HG03280 (cell line): ENCODE results near the gene CDKN1B.
A peak's percentile ranks its signal among the peaks of the same experiment; 100 is the strongest.
"Not testable (repeated sequence)": the region's sequence is repeated elsewhere in the genome, so short reads cannot be mapped to it uniquely, and the experiment has no call there.

Experiments used
- ATAC-seq: cut with Tn5 transposase; IDR thresholded peaks from one replicate; pipeline ENCODE4 v1.9.1; 2021; ENCODE audit warnings: mild to moderate bottlenecking, moderate library complexity; ENCODE audit not compliant: unreplicated experiment

CDKN1B gene

DNA sequence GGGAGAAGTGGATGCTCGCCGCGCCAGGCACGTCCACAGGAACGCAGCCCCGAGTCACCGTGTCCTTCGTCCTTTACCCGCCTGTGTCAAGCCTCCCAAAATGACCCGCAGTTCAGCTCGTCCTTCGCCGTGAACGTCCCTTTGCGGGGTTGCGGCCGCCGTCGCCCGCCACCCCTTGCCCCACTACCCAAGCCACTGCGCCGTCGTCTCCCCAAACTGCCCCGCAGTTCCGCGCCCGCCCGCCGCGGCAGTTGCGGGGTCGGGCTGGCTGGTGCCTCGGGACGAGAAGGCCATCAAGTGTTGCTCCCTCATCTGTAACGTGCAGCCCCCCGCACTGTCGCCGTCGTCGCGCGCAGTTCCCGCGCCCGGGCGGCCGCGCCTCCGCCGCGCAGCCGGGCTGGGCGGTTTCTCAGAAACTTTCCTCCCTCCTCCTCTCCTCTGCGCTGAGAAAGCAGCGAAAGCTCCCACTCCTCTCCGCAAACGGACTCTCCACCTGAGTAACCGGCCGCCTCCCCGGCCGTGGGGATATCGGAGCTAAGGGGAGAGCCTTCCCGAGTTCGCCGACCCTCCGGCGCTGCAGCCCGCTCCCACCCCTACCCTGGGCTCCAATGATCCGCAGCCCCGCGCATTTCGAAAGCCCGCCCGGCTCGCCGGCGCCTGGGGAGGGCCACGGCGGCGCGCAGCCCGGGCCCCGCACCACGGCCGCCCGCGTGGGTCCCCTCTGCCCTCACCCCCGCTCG lies 6.7 kb downstream of the CDKN1B start:
- no peak for ATAC-seq

- peak; percentile 6 for ATAC-seq
These were observed 7.4 kb downstream of the CDKN1B start for GRCh38 chr12:12724421-12725085.

DNA sequence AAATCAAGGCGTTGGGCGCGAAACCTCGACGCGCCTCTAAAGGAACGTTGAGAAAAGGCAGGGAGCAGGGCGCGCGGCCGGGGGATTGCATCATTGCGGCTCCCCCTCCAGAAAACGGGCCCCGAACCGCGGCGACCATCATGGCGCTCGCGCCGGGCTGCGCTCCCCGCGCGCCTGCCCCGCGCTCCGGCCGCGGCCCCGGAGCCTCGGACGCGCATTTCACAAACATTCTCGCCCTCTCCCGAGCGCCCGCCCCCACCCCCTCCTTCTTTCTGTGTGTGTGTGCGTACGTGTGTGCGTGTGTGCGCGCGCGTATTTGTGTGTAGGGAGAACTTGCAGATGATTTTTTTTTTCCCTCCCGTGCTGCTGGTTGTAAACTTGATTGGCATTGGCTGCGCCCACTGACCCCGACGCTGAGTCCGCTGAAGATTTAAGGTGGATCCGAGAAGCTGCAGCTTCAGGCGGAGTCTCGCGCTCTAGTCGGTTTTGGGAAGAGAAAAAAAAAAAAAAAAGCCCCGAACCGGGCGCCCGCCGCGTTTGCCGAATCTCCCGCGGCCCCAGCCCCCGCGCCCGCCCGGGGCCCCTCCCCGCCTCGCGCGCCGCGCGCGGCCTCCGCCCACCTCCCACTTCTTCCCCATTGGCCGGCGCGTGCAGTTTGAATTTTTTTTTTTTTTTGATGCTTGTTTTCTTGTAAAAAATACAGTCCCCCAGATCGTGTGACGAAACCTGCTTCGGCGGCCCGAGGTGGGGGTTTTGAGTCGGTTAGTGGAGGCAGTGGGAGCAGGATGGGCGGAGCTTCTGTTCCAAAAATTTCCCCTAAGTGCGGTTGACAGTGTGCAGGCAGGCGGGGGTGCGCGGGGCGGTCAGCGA lies 8.2 kb downstream of the CDKN1B start:
- ATAC-seq, result peak; percentile 61

DNA sequence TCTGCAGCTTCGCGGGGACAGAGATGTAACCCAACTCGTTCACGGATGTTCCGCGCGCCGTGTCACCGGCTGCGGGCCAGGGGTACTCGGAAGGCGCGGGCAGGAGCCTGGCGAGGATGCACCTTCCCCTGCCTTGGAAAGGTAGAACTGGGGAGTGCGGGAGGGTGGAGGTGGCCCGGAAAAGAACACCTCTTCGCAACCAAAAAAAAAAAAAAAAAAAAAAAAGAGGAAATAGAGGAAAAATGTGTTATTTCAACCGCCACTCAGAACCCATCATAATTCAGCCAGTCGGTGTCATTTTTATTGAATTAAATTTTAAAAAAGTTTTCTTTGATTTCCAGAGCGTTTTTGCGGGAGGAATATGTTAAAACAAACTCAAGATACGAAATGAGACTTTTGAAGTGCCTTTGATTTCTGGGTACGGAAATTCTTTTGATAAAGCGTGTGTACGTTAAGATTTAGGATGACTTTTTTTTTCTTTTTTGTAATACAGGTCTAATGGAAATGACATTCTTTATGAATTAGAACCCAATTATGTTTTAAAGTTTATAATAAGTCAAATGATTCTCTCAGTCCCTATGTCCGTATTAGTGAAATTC lies 8.9 kb downstream of the CDKN1B start:
- no peak for ATAC-seq

DNA sequence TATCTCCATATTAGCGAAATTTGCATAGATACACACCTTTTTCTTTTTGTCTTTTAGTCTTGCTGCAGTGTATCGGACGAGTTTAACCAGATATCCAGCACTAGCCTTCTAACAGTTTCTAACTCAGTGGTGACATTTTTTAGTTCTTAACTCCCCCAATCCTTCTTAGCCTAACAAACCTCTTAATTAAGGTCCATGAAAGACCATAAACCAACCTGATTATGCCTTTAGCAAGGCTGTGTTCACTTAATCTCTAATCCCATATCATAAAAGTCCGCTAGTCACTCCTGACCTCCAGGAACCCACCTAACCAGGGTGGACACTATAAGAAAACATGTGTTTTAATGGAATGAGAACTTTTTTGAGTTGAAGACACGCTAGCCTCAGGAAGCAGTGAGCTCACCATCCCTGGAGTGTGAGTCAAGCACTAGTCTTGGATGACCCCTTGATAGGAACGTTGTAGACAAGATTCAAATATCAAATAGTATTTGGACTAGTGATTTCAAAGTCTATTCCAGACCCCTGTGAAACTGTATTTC lies 9.5 kb downstream of the CDKN1B start:
- ATAC-seq, result no peak

DNA sequence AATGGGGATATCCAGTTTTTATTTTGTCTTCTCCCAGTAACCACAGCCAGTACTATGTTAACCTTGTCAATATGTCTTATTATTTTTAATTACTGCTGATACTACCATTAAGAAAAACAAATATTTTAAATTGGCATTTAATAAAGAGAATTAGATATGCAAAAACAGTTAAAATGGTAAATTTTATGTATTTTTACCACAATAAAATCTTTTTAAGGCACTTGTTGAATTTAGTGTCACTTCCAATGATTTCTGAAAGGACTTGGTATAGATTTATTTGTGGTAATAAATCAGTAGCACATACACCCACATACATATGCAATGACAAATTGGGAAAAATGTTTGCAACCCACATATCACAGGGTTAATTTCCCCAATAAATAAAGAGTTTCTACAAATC lies 14.0 kb downstream of the CDKN1B start:
- ATAC-seq, result no peak

- ATAC-seq, result no peak
These were observed 14.6 kb downstream of the CDKN1B start for GRCh38 chr12:12731785-12732184.

DNA sequence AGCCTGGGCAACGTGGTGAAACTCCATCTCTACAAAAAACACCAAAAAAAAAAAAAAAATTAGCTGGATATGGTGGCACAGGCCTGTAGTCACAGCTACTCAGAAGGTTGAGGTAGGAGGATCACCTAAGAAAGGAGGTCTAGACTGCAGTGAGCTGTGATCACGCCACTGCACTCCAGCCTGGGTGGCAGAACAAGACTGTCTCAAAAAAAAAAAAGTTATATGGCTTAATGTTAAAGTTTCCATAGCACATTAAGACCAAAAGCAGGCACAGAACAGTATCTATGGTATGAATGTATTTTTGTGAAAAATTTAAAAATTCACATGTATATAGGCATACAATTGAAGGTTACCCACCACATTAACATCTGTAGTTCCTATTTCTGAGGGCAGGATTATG lies 15.9 kb downstream of the CDKN1B start:
- ATAC-seq, result no peak

- no peak for ATAC-seq
These were observed 16.9 kb downstream of the CDKN1B start for GRCh38 chr12:12734054-12734453.

DNA sequence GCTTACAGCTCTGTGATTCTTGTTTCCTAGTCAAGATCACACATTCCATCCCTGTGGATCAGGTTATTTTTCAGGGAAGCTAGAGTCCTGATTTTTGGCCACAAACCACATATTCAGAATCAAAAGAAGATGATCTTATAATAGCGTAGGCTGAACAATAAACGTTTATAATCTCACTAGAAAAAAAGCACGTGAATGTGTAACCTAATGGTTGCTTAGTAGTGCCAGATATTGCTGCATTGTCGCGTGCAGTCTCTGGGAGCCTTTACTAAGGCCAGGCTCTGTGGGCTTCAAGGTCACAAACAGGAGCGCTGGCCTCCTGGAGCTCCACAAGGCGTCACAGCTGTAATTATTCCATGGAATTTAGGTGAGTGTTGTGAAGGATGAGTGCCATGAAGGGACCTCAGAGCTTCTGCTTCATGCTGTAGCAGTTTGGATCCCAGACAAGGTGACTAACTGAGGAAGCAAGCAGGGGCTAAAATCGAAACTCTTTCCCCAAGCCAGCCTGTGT lies 17.4 kb downstream of the CDKN1B start:
- no peak for ATAC-seq

DNA sequence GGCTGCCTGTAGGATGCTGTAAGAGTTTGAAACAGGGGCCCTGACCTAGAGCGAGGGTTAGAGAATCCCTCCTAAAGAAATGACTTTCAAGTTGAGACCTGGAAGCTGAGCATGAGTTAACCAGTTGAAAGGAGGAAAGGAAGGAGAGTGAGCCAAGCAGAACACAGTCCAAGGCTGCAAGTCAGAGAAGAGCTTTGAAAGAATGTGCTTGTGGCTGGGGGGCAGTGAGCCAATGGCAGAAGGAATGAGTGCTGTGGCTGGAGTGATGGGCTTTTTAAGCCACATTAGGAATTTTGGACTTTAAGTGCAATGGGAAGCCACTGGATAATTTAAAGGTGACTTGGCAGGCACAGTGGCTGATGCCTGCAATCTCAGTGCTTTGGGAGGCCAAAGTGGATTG lies 18.1 kb downstream of the CDKN1B start:
- no peak for ATAC-seq

GRCh38 chr12:12736759-12737676 lies 19.9 kb downstream of the CDKN1B start:
- ATAC-seq, result peak; percentile 65

DNA sequence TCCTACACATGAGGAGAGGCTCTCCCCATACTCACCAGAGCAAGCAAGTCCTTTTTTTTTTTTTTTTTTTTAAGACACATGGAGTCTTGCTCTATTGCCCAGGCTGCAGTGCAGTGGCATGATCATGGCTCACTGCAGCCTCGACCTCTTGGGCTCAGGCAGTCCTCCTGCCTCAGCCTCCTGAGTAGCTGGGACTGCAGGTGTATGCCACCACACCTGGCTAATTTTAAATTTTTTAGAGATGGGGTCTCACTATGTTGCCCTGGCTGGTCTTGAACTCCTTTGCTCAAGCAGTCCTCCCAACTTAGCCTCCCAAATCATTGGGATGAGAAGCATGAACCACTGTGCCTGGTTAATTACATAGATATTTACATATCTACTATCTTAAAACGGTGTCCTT lies 21.0 kb downstream of the CDKN1B start:
- not testable (repeated sequence) for ATAC-seq

DNA sequence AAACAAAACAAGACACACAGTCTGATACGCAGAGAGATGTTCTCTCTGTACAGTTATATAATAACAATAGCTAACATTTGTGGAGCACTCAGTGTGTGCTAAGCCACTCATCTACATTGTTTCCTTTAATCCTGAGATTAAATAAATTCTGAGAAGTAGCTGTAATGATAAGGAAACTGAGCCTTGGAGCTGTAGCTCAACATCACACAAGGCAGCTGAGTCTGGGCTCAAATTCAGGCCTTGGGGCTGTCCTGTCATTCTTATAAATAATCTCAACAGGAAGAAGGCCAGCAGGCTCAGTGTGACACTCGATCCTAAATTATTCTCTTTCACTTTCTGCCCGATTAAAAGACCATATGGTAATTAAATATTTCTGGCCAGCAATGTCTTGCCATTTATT lies 24.5 kb downstream of the CDKN1B start:
- ATAC-seq, result no peak

DNA sequence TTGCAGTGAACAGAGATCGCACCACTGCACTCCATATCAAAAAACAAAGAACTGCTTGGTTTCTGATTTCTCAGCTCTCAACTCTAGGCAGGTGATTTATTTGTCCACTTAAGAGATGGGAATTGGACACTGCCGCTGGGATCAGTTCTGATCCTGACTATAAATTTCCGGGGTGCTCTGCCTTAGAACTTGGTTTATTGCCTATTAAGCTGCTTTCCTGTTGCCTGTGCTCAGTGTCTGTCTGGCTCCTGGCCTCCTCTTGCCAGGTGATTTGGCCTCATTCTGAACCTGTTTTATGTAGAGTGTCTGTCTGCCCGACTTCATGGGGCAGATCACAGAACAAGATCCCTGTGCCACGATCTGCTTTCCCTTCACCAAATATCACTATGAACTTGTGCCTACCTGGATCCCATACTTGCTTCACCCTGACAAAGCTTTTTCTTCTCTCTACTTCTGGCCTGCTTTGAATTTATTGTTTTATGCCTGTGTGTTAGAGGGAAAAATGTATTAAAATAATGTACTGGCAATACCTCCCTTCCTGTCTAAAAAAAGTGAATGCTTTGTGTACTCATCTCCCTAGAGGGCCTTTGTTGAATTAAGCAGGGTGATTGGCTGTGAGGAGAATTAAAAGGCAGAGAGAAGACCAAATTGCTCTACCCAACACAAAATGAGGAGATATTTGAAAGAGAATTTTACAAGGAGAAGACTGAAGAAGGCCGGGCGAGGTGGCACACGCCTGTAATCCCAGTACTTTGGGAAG lies 27.6 kb downstream of the CDKN1B start:
- no peak for ATAC-seq

DNA sequence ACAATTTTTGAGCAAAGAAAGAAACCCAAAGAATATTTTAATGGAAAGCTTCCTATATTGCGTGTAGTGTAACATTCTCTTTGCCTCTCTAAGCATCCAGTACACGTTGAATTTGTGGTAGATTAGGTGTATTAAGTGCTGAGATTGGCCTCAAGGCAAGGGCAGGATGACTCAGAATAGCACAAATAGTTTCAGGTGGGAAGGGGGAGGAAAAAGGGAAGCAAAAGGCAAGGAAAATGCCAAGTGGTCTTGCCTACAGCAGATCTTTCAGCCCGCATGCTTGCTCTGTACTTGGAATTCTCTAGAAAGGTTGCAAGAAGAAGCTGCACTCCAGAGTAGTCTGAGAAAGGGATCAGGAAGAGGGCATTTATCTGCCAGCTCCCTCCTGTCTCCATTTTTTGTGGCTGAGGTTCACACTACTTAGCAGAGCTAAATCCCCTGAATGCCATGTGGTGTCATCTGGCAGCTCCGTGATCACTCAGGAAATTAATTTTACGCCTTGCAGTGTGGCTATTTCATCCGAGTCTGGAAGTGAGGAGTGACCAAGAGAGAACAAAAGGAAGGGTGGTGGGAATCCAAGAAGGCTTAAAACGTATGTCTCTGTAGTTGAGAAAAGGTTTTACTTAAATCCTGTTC lies 28.5 kb downstream of the CDKN1B start:
- ATAC-seq, result no peak

- no peak for ATAC-seq
These were observed 30.1 kb downstream of the CDKN1B start for GRCh38 chr12:12747278-12747677.

- ATAC-seq, result no peak
These were observed 30.9 kb downstream of the CDKN1B start for GRCh38 chr12:12748044-12748443.

GRCh38 chr12:12749433-12749832 lies 32.3 kb downstream of the CDKN1B start:
- no peak for ATAC-seq
